Liver (tissue), 9 donors: ENCODE results near the gene SLC5A6. TPM values are rescaled to one million over a fixed set of nuclear protein-coding genes. Genes with fewer than 3 reads are reported as not detected.

Experiments
- DNase-seq: peaks from one replicate; pipeline ENCODE4 v3.0.0-alpha.2; 2017; ENCODE audit warnings: low spot score
- H3K27ac ChIP-seq, 2 donors: one replicate each; pipeline ENCODE4 v1.7.0; 2013; ENCODE audit warnings: inconsistent platforms in 2 of 2, low read length in 2 of 2, control low read depth in 1 of 2, low read depth in 1 of 2, mild to moderate bottlenecking in 1 of 2
- H3K27me3 ChIP-seq, 4 donors: one replicate each; pipeline versions ENCODE4 v1.6.1 to v1.7.0; 2013; ENCODE audit warnings: low read length in 3 of 4, inconsistent platforms in 1 of 4, mild to moderate bottlenecking in 1 of 4, moderate library complexity in 1 of 4; ENCODE audit not compliant: control insufficient read depth in 4 of 4, insufficient read depth in 4 of 4
- H3K36me3 ChIP-seq, 4 donors: one replicate each; pipeline versions ENCODE4 v1.6.1 to v1.7.0; 2013; ENCODE audit warnings: low read length in 3 of 4, mild to moderate bottlenecking in 3 of 4, low read depth in 1 of 4, moderate library complexity in 1 of 4; ENCODE audit not compliant: control insufficient read depth in 4 of 4, insufficient read depth in 3 of 4
- H3K4me1 ChIP-seq, 4 donors: one replicate each; pipeline versions ENCODE4 v1.6.1 to v1.7.0; 2013; ENCODE audit warnings: low read length in 3 of 4, mild to moderate bottlenecking in 3 of 4, moderate library complexity in 1 of 4; ENCODE audit not compliant: control insufficient read depth in 4 of 4, insufficient read depth in 4 of 4
- H3K4me3 ChIP-seq, 3 donors: one replicate each; pipeline versions ENCODE4 v1.6.1 to v1.7.0; 2013; ENCODE audit warnings: low read length in 3 of 3, control low read depth in 1 of 3, low read depth in 1 of 3, mild to moderate bottlenecking in 1 of 3
- H3K9ac ChIP-seq, 2 donors: one replicate each; pipeline ENCODE4 v1.7.0; 2013; ENCODE audit warnings: low read length in 2 of 2, mild to moderate bottlenecking in 2 of 2, moderate library complexity in 2 of 2, control low read depth in 1 of 2, low read depth in 1 of 2
- H3K9me3 ChIP-seq, 4 donors: one replicate each; pipeline versions ENCODE4 v1.6.1 to v1.7.0; 2013; ENCODE audit warnings: low read length in 3 of 4; ENCODE audit not compliant: control insufficient read depth in 4 of 4
- CTCF ChIP-seq: fragments of 150-350 bp; IDR thresholded peaks from 2 replicates; pipeline ENCODE4 v1.5.1; 2017; ENCODE audit warnings: improper control_type of control experiment, low read depth, low read length; ENCODE audit not compliant: missing input control
- EGR1 ChIP-seq, 2 donors: IDR thresholded peaks; 2 replicates each; pipeline ENCODE4 v1.6.1; 2016 to 2018; ENCODE audit warnings: antibody characterized with exemption in 2 of 2, low read depth in 2 of 2
- FOXA1 ChIP-seq: IDR thresholded peaks from 2 replicates; pipeline ENCODE4 v1.6.1; 2016; ENCODE audit warnings: antibody characterized with exemption
- FOXA2 ChIP-seq: IDR thresholded peaks from 2 replicates; pipeline ENCODE4 v1.6.1; 2016; ENCODE audit warnings: antibody characterized with exemption
- GABPA ChIP-seq, 2 donors: IDR thresholded peaks in 1 of 2; conservative IDR thresholded peaks in 1 of 2; 2 replicates each; pipeline ENCODE4 v1.6.1; 2016; ENCODE audit warnings: antibody characterized with exemption in 2 of 2, mild to moderate bottlenecking in 1 of 2, moderate library complexity in 1 of 2
- HNF4A ChIP-seq, 2 donors: conservative IDR thresholded peaks; 2 replicates each; pipeline ENCODE4 v1.6.1; 2016; ENCODE audit warnings: antibody characterized with exemption in 2 of 2, mild to moderate bottlenecking in 2 of 2
- HNF4G ChIP-seq: IDR thresholded peaks from 2 replicates; pipeline ENCODE4 v1.6.1; 2016; ENCODE audit warnings: antibody characterized with exemption
- JUND ChIP-seq, 2 donors: IDR thresholded peaks; 2 replicates each; pipeline ENCODE4 v1.6.1; 2016; ENCODE audit warnings: antibody characterized with exemption in 2 of 2
- NR2F2 ChIP-seq: IDR thresholded peaks from 2 replicates; pipeline ENCODE4 v1.6.1; 2016; ENCODE audit warnings: antibody characterized with exemption
- RAD21 ChIP-seq, 2 donors: IDR thresholded peaks; 2 replicates each; pipeline ENCODE4 v1.6.1; 2016; ENCODE audit warnings: antibody characterized with exemption in 2 of 2, mild to moderate bottlenecking in 2 of 2
- REST ChIP-seq: IDR thresholded peaks from 2 replicates; pipeline ENCODE4 v1.6.1; 2016; ENCODE audit warnings: antibody characterized with exemption, mild to moderate bottlenecking
- RXRA ChIP-seq, 2 donors: IDR thresholded peaks; 2 replicates each; pipeline ENCODE4 v1.6.1; 2017 to 2018; ENCODE audit warnings: antibody characterized with exemption in 2 of 2, mild to moderate bottlenecking in 1 of 2
- SP1 ChIP-seq: IDR thresholded peaks from 2 replicates; pipeline ENCODE4 v1.6.1; 2018; ENCODE audit warnings: antibody characterized with exemption, mild to moderate bottlenecking
- TAF1 ChIP-seq: conservative IDR thresholded peaks from 2 replicates; pipeline ENCODE4 v1.6.1; 2016; ENCODE audit warnings: antibody characterized with exemption, mild to moderate bottlenecking
- YY1 ChIP-seq: IDR thresholded peaks from 2 replicates; pipeline ENCODE4 v1.6.1; 2016; ENCODE audit warnings: antibody characterized with exemption, mild to moderate bottlenecking
- WGBS: extraction: QIAGEN DNeasy Blood & Tissue Kit; methylation state at CpG from one replicate; pipeline ENCODE4 v1.1.7; 2013; 5-methylcytosine and 5-hydroxymethylcytosine counted together
- polyA plus RNA-seq, 2 donors: library from polyadenylated mRNA; stranded (reverse) in 1 of 2; unstranded in 1 of 2; fragments of 200-250 nt in 1 of 2; fragments of >200 nt in 1 of 2; fragmentation: Nextera tagmentation in 1 of 2; extraction: Ambion mirVana in 1 of 2; gene quantifications; one replicate each; pipeline versions ENCODE4 v1.2.1 to v1.2.3, GENCODE V29; 2013 to 2015
- total RNA-seq, 2 donors: library from RNA; depleted of rRNA; stranded (reverse); fragments of >200 nt; gene quantifications; one replicate each; pipeline ENCODE4 v1.2.3, GENCODE V29; 2014
- donor health status: healthy.
- donor health status: healthy.
- donor health status: healthy.
- donor health status: healthy.
- donor health status: healthy.

The SLC5A6 gene
- total and polyA plus RNA-seq, 4 donors: 12.5 to 217 (median 73.0) TPM

- Histone ChIP-seq H3K36me3 (peaks cover 29 to 97% (median 78%) of the 10 kb centered on the region in 4 donors), H3K27ac (no peak overlapping the region), H3K4me3 (no peak overlapping the region), H3K9me3 (no peaks in the 10 kb centered on the region), H3K9ac (no peak overlapping the region), H3K27me3 (no peaks in the 10 kb centered on the region), H3K4me1 (no peaks in the 10 kb centered on the region)
- DNase-seq: no peak
- 97% methylated on average over 8 of the region's 8 CpGs for WGBS
- TF ChIP-seq NR2F2 (no peak), RAD21 (IDR thresholded peaks at IDR 0.05) (no peak), TAF1 (no peak), CTCF (no peak), REST (no peak), HNF4A (conservative IDR thresholded peaks at IDR 0.05) (no peak), RXRA (IDR thresholded peaks at IDR 0.05) (no peak), YY1 (no peak), HNF4G (no peak), SP1 (no peak), JUND (IDR thresholded peaks at IDR 0.05) (no peak), EGR1 (IDR thresholded peaks at IDR 0.05; ENCODE audit: low read depth in 2 of 2) (no peak), FOXA2 (no peak), FOXA1 (no peak), GABPA (IDR thresholded peaks at IDR 0.05 in 1 of 2, conservative IDR thresholded peaks at IDR 0.05 in 1 of 2) (no peak)
Measured at GRCh38 chr2:27238976-27239375, 26.9 kb upstream of the SLC5A6 start.

DNA sequence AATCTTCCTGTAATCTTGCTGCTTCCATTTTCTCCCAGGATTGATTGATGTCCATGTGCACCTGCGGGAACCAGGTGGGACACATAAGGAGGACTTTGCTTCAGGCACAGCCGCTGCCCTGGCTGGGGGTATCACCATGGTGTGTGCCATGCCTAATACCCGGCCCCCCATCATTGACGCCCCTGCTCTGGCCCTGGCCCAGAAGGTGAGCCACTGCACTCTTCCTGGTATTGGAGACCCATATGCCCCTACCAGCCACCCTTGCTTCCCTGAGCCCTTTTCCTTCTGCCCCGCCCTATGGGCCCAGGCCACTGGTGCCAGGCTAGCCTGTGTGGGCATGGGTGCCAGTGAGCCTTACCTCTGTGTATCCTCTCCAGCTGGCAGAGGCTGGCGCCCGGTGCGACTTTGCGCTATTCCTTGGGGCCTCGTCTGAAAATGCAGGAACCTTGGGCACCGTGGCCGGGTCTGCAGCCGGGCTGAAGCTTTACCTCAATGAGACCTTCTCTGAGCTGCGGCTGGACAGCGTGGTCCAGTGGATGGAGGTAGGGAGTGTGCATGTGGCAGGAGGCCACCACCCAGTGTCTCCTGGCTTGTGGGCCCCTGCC, 25.4 kb upstream of the SLC5A6 start:
- no peaks in the 10 kb centered on the region for H3K4me1 ChIP-seq
- peaks cover 30 to 97% (median 80%) of the 10 kb centered on the region in 4 donors for H3K36me3 ChIP-seq
- no peak for DNase-seq
- H3K9me3 ChIP-seq: no peaks in the 10 kb centered on the region
- no peak overlapping the region for H3K4me3 ChIP-seq
- H3K9ac ChIP-seq: no peak overlapping the region
- no peak for TF ChIP-seq SP1
- WGBS: 97% methylated on average over 15 of the region's 15 CpGs
- H3K27me3 ChIP-seq: no peaks in the 10 kb centered on the region
- no peak overlapping the region for H3K27ac ChIP-seq
